NCI-H2227 treated with DMSO at 0.1 percent for 48 hours (cell line): ENCODE measurements around the gene ATG12.

Experiments used
- DNase-seq: peaks from one replicate; lab custom pipeline; 2025; lab: John Stamatoyannopoulos, UW

Gene ATG12

GRCh38 chr5:115806986-115807653 lies 34.2 kb downstream of the ATG12 start:
- no peak for DNase-seq

- DNase-seq: no peak
Observed at GRCh38 chr5:115801984-115802383, 39.4 kb downstream of the ATG12 start.

GRCh38 chr5:115801152-115801551 lies 40.2 kb downstream of the ATG12 start:
- DNase-seq: no peak

- no peak for DNase-seq
Observed at GRCh38 chr5:115800108-115800507, 41.3 kb downstream of the ATG12 start.

GRCh38 chr5:115798252-115798651 lies 43.1 kb downstream of the ATG12 start:
- DNase-seq: no peak

- no peak for DNase-seq
Observed at GRCh38 chr5:115796656-115797055, 44.7 kb downstream of the ATG12 start.

GRCh38 chr5:115795700-115796099 lies 45.7 kb downstream of the ATG12 start:
- no peak for DNase-seq

- no peak for DNase-seq
Observed at GRCh38 chr5:115788440-115788839, 52.9 kb downstream of the ATG12 start.

GRCh38 chr5:115787426-115787825 lies 53.9 kb downstream of the ATG12 start:
- no peak for DNase-seq

GRCh38 chr5:115785381-115786065 lies 55.8 kb downstream of the ATG12 start:
- no peak for DNase-seq

- DNase-seq: no peak
Observed at GRCh38 chr5:115778417-115778816, 62.9 kb downstream of the ATG12 start.
